ENCODE results near the gene VWA1.

VWA1 gene

DNA sequence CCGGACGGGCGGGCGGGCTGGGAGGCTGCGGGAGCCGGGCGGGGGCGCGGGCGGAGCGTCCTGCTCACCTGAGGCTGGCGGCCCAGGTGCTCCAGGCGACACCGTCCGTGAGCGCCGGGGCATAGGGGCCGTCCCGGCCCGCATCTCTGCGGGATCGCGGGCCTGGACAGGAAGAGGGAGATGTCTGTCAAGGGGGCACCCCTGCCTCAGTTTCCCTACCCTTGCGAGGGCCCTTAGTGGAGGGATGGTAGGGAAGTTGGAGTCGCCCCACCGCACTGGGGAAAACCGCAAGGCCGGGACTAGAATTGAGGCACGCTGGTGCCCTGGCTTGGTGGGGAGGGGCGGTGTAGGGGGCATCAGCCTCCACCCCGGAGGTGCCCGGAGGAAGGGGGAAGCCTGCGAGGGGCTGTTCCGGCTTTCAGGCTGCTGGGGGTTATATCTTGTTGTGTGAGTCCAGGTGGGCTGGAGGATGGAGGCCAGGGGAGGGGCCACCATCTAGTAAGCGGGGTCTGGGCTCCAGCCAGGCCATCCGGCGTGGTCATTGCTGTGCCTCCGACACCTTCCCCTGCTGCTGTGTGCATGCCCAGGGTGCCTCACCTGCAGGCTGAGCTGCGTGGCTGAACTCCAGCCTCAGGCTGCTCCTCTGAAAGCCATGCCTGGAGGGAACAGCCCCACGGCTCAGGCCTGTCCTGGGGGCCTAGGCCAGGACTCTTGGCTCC is 580 bp downstream of the VWA1 start:
- H3K27ac Mint-ChIP-seq = no peak overlapping the region

DNA sequence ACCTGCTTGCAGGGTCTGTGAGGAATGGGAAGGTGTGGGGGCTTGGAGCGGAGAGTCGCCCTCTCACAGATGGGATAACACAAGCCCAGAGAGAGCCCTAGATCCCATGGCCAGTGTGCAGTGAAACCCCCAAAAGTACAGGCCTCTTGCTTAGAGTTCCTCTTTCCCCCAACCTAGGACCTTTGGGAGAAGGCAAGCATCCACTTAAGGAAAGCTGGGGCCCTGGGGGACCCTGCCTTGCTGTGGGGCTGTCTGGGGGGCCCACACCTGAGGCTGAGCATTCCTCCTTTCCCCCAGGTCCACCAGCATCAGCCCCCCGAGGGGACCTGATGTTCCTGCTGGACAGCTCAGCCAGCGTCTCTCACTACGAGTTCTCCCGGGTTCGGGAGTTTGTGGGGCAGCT is 1.1 kb downstream of the VWA1 start:
- peaks cover 34% of the 10 kb centered on the region for H3K4me1 Mint-ChIP-seq
- H3K27ac Mint-ChIP-seq = no peak overlapping the region
- no peaks in the 10 kb centered on the region for H3K9me3 Mint-ChIP-seq
- no peak for DNase-seq
- H3K27me3 Mint-ChIP-seq (ENCODE audit: low read depth, poor library complexity) = no peaks in the 10 kb centered on the region
- peak overlapping the region; percentile 82 for H3K4me3 Mint-ChIP-seq
- H3K36me3 Mint-ChIP-seq (ENCODE audit: low read depth) = no peaks in the 10 kb centered on the region
- TF ChIP-seq, protein P1, sequence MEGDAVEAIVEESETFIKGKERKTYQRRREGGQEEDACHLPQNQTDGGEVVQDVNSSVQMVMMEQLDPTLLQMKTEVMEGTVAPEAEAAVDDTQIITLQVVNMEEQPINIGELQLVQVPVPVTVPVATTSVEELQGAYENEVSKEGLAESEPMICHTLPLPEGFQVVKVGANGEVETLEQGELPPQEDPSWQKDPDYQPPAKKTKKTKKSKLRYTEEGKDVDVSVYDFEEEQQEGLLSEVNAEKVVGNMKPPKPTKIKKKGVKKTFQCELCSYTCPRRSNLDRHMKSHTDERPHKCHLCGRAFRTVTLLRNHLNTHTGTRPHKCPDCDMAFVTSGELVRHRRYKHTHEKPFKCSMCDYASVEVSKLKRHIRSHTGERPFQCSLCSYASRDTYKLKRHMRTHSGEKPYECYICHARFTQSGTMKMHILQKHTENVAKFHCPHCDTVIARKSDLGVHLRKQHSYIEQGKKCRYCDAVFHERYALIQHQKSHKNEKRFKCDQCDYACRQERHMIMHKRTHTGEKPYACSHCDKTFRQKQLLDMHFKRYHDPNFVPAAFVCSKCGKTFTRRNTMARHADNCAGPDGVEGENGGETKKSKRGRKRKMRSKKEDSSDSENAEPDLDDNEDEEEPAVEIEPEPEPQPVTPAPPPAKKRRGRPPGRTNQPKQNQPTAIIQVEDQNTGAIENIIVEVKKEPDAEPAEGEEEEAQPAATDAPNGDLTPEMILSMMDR (IDR thresholded peaks at IDR 0.05) = no peak

More for the DNA sequence above, 580 bp downstream of the VWA1 start:
- no peaks in the 10 kb centered on the region for H3K9me3 Mint-ChIP-seq
- no peaks in the 10 kb centered on the region for H3K27me3 Mint-ChIP-seq (ENCODE audit: low read depth, poor library complexity)
- H3K36me3 Mint-ChIP-seq (ENCODE audit: low read depth) = no peaks in the 10 kb centered on the region
- H3K4me1 Mint-ChIP-seq = peaks cover 39% of the 10 kb centered on the region
- TF ChIP-seq, protein P1 (IDR thresholded peaks at IDR 0.05) = no peak
- DNase-seq = no peak
- peak overlapping the region; percentile 82 for H3K4me3 Mint-ChIP-seq

DNA sequence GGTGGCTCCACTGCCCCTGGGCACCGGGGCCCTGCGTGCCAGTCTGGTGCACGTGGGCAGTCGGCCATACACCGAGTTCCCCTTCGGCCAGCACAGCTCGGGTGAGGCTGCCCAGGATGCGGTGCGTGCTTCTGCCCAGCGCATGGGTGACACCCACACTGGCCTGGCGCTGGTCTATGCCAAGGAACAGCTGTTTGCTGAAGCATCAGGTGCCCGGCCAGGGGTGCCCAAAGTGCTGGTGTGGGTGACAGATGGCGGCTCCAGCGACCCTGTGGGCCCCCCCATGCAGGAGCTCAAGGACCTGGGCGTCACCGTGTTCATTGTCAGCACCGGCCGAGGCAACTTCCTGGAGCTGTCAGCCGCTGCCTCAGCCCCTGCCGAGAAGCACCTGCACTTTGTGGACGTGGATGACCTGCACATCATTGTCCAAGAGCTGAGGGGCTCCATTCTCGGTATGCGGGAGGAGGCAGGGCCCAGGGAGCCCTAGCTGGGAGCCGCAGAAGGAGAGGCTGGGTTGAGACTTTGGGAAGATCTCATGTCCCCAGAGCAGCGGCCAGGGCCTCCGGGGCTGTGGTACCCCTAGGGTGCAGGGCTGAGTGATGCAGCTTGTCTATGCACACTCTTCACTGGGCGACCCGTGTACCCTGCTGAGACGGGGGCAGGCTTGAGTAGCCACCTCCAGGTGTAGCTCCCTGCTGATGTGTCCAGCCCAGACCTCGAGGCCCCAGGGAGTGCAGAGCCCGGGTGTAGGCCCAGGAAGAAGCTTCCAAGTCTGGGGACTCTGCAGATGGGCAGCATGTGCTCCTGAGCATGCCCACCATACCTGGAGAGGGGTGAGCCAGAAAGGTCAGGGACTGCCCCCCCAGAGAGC is 1.8 kb downstream of the VWA1 start:
- Mint-ChIP-seq H3K4me1 (peaks cover 30% of the 10 kb centered on the region), H3K9me3 (no peaks in the 10 kb centered on the region), H3K4me3 (peak overlapping the region; percentile 82), H3K36me3 (ENCODE audit: low read depth) (no peaks in the 10 kb centered on the region), H3K27me3 (ENCODE audit: low read depth, poor library complexity) (no peaks in the 10 kb centered on the region), H3K27ac (no peak overlapping the region)
- no peak for DNase-seq
- TF ChIP-seq, protein P1 (IDR thresholded peaks at IDR 0.05) = no peak

DNA sequence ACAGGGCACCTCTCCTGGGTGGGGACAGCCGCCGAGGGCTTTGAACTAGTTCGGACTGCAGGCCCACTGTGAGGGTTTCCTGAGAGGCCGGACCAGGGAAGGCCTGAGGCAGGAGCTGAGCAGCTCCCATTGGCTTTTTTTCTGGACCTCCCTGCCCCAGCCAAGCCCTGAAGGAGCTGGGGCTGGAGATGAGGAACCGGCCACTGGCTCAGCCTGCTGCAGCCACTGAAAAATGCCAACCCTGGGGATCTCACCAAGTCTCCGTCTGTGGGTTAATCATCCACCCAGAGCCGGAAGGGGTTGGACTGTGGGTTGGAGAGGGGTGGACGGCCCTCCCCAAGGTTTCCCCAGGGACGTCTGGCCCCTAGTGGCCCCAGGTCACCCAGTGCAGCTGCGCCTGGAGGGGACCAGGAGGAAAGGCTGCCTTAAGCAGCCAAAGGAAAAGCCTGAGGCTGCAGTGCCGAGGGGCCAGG is 2.5 kb downstream of the VWA1 start:
- Mint-ChIP-seq H3K27ac (no peak overlapping the region), H3K36me3 (ENCODE audit: low read depth) (no peaks in the 10 kb centered on the region), H3K4me1 (peaks cover 23% of the 10 kb centered on the region), H3K9me3 (no peaks in the 10 kb centered on the region), H3K27me3 (ENCODE audit: low read depth, poor library complexity) (no peaks in the 10 kb centered on the region), H3K4me3 (no peak overlapping the region)
- DNase-seq = no peak
- TF ChIP-seq, protein P1 (IDR thresholded peaks at IDR 0.05) = no peak

DNA sequence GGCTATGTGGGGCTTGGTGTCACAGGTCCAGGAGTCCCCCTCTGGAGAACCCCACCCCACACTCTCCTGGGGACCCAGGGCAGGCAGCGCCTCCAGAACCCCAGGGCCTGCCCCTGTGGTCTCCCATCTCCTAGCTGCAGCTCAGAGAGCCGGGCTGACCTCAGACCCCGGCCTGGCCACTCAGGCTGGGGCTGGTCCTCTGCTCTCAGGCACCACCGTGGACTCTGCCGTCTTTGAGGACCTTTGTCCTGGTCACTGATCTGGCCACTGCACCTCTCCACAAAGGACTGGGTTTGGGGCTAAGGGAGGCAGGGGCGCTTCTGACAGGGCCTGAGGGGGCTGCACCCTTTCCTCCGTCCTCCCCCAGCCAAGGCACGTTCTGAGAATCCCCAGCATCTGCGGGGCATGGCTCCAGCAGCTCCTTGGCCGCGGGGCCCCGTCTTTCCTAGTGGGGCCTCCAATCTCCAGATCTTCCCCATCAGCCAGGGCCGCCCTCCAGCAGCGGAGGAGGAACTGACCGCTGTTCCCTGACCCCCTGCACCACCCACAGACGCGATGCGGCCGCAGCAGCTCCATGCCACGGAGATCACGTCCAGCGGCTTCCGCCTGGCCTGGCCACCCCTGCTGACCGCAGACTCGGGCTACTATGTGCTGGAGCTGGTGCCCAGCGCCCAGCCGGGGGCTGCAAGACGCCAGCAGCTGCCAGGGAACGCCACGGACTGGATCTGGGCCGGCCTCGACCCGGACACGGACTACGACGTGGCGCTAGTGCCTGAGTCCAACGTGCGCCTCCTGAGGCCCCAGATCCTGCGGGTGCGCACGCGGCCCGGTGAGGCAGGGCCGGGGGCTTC is 3.3 kb downstream of the VWA1 start:
- H3K27me3 Mint-ChIP-seq (ENCODE audit: low read depth, poor library complexity) = no peaks in the 10 kb centered on the region
- no peaks in the 10 kb centered on the region for H3K9me3 Mint-ChIP-seq
- H3K27ac Mint-ChIP-seq = no peak overlapping the region
- TF ChIP-seq, protein P1 (IDR thresholded peaks at IDR 0.05) = no peak
- H3K36me3 Mint-ChIP-seq (ENCODE audit: low read depth) = no peaks in the 10 kb centered on the region
- no peak for DNase-seq
- peaks cover 21% of the 10 kb centered on the region for H3K4me1 Mint-ChIP-seq
- H3K4me3 Mint-ChIP-seq = peak overlapping the region; percentile 45
